Stromal cell of bone marrow (primary cell): Measurements from ENCODE around the gene FIGN.
A peak's percentile ranks its signal among the peaks of the same experiment; 100 is the strongest.

Experiments used
- DNase-seq: peaks from one replicate; pipeline ENCODE4 v3.0.0-alpha.2; 2012; ENCODE audit warnings: low read depth

FIGN gene

GRCh38 chr2:163612332-163612731 lies 123.5 kb downstream of the FIGN start:
- no peak for DNase-seq

DNA sequence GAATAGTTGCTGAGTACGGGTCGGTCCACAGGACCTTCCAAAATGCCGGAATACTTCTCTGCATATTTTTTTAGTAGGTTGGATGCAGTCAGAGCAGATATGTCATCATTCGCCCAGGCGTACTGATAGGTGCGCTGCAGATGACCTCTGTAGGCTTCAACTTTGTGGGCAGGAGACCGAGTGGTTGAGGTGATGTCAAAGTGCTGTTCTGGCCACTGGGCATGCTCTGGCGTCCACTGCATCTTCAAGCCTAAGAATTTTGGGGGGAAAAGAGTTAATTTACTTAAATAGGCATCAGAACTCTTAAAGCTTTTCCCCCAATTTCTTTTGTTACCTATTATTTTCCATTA lies 124.3 kb downstream of the FIGN start:
- no peak for DNase-seq

- no peak for DNase-seq
These were observed 124.8 kb downstream of the FIGN start for GRCh38 chr2:163610817-163611556.

DNA sequence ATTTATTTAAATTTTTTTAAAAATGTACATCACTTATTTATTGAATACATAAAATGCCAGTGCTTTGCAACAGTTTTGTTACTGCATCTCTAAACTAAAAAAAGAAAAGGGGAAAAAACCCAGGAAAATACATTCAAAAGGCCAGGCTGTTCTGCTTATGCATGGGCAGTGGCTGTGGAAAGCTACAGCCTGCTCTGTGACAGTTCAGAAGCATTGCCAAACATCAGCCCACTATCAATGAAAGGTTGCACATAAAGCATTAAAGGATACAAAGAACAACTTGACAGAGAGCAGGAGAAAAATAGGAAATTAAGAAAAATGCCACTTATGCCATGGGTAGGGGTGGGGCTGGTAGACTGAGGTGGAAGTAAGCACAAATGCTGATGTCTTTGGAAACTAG lies 128.2 kb downstream of the FIGN start:
- no peak for DNase-seq

DNA sequence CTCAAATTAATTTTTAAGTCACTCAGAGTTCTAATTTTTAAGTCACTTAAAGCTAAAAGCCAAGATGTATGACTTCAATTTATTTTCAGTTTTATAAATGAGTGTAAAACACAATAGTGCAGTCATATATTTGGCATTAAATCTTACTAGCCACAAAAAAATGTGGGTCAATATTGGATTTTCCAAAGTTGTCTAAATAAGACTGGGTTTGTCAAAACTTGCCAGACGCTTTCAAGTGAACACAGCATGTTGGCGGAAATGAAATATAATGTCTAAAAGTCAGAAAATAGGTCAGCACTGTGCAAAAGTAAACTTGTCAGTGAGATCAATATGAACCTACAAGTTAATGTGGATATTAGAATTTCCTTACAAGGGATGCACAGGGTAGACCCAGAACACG lies 128.9 kb downstream of the FIGN start:
- no peak for DNase-seq

GRCh38 chr2:163605779-163606178 lies 130.0 kb downstream of the FIGN start:
- no peak for DNase-seq

DNA sequence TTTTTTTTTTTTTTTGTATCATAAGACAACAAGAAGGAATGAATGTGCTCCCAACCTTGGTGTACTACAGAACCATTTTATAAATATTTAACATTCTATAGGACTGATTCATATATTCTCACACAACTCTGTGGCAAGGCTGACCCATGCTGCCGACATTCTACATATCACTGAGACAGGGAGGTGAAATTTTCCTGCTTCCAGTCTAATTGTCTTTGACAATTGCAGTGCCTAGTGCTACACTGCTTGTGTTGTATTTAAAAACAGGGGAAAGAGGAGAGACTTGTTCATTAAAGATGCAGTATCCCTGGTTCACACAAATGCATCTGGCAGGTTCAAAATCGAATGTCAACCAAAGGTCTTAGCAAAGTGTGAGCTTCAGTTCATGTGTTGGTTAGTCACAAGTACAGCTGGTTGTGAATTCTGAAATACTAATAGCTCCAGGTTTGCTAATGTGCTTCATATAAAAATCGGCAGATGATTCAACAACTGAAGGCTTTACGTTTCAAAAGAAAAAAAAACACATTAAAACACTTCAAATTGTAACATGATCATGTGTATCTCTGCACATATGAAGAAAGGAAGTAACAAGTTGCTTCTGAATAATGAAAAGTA lies 130.8 kb downstream of the FIGN start:
- no peak for DNase-seq

- DNase-seq, result no peak
These were observed 133.6 kb downstream of the FIGN start for GRCh38 chr2:163602196-163602595.

DNA sequence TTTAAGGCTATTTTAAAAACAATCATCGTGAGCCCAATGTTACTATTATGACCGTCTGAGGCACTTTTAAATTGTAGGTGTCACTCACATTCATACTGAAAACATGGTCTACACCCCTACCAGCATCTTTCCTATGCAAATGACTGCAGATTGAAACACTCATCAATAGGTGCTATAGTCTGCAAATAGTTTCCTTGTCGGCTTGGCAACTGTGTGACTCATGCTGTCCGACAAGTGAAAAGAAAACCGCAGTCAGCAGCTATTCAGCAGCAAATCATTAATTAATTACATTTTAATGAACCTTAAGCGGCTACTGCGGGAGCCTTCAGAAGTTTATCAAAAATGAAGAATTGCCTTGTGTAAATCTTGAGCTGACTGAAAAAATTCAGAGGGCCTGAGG lies 134.4 kb downstream of the FIGN start:
- DNase-seq, result no peak

- DNase-seq, result no peak
These were observed 135.0 kb downstream of the FIGN start for GRCh38 chr2:163600801-163601200.

DNA sequence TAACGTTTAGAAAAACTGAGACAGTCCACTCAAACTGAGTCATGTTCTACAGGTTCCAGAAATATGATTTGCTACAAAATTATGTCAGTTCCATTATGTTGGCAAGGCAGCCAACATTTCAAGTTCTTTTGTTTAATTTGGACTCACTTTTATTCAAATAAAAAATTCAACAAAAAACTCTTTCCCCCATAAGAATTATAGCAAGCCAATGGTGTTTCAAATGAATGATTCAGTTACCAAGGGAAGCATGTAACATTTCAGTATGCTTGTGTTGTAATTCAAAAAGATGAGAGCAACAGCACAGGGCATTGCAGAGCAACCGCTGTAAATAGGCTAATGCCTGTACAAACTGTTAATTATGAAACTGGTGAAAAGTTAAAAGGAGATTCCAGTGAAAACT lies 140.8 kb downstream of the FIGN start:
- DNase-seq, result peak; percentile 78

DNA sequence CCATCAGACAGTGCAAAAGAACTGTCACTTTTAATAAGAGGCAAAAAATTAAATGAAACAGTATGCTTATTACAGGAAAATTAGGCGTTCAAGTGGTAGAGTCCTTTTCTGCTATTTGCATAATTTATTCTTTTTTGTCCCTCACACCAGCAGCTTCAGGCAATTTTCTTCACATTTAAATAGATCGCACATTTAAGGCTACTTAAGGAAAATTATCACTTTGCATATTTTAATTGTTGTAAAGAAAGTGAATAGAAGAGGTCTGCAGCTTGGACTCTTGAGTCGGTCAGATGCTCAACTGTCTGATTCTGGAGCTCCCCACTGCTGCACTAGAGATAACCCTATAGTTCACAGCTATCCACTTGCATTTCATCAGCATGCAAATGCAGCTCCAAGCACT lies 141.3 kb downstream of the FIGN start:
- DNase-seq, result no peak

DNA sequence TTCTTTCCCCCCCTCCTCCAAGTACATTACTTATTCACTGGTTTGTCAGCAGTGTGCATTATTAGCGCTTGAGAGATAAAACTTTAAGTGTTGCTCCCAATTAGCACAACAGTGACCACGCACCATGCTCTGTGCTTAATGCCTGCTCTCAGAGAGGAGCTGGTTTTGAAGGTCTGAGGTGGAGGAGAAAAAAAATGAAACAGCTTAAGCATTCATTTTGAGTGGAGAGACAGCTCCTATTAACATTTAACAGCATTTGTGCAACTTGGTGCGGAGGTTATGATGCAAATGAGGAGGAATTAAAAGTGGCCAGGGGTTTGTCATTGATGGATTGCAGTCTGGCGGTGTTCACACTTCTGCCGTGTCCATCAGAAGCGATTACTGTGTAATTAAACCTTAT lies 141.8 kb downstream of the FIGN start:
- DNase-seq, result no peak

DNA sequence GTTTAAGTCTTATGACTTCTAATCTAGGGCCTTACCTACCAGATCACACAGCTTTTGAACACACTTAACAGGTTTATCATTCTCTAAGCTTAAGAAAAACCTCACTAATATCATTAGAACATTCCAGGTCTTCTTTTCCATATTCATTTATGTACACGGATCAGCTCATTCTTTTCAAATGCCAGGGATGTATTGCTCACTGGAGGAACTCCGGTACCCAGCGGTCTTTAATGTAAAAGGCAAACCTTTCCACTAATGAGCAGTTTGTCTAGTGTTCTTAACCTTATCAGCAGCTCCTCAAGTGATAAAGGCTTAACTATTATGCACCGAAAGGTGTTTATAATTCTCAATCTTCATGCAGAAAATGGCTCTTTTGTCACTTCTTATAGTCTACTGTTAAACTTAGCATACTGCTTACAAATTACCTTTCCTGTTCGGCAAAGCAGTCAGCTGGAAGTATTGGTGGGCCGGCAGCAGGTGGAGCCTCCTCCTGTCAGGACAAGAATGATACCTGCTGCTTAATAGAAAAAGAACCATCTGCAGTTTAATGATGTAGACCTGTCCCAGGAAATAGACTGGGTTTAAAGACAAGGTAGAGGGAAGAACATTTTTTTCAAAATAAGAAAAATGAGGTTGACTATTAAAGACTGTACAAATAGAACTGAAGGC lies 142.7 kb downstream of the FIGN start:
- no peak for DNase-seq

DNA sequence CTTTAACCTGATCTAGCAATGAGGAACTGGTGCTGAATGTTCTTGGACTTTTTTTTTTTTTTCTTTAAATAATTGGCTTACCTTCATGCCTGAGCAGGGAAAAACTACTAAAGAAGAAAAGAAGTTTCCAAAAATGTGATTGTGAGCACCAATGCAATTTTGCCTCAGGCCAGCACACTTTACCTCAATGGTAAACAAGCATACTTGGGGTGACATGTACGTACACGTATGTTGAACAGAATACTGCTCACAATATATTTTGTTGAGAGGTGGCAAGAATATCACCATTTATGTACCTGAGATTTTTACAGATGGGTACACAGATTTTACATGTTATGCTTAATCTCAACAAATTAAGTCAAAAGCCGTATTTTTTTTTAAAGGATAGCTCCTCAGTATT lies 144.3 kb downstream of the FIGN start:
- DNase-seq, result no peak

DNA sequence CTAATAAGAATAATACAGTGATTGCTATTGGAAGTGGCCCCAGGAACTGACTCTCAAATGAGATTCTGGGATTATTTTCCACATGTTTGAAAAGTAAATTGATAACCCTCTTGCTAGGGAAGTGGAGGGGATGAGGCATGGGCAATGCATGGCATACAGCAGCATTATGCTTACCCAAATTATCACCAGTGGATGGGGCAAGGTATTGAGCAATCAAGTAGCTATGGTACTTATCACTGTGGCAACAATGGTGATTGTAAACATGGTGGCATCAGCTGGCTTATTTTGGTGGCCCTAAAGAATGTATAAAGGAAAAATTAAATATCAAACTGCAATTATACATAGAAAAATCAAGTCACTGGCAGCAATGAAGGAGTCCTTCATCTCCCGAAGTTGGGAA lies 155.1 kb downstream of the FIGN start:
- no peak for DNase-seq

GRCh38 chr2:163574309-163574708 lies 161.5 kb downstream of the FIGN start:
- DNase-seq, result no peak

- DNase-seq, result no peak
These were observed 162.2 kb downstream of the FIGN start for GRCh38 chr2:163573652-163574051.

DNA sequence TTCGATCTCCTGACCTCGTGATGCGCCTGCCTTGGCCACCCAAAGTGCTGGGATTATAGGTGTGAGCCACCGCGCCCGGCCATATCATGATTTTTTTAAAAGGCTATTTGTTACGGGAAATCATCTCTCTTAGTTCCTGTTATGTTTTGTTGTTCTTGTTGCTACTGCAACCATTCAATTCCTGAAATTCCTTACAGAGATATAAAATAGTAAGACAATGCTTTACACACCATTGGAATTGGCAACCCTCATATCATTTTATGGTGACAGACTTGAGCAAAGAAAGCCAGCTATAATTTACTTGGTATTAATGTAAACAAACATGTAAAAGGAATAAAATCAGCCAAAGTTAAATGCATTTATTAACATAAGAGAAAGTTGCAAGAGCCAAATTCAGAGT lies 163.0 kb downstream of the FIGN start:
- no peak for DNase-seq

DNA sequence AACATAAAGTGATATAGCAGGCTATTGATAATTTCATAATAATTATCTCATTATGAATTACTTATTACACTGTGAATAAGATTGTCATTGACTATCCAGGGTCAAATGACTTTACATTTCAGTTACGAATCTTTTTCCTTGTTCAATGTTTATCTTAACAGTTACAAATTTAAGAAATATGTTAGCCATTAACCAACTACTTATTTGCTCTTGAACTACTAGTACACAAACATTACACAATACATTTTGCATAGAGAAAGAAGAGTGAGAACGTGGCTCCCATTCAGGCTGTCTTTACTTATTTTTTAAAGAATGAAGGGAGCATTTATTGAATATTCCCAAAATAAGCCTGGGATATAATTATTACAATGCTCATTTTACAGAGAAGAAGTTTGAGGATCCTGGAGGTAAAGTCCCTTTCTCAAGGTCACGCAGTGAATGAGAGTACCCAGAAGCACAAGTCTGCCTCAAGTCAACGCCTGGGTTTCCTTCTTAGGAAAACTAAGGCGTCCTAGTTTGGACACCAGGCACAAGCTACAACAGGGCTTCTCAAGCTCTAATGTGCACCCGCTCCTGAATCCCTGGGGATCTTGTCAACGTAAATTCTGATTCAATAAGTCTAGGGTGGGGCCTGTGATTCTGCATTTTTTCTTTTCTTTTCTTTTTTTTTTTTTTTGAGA lies 164.2 kb downstream of the FIGN start:
- no peak for DNase-seq

- DNase-seq, result no peak
These were observed 165.4 kb downstream of the FIGN start for GRCh38 chr2:163570391-163570790.

- DNase-seq, result no peak
These were observed 170.6 kb downstream of the FIGN start for GRCh38 chr2:163565192-163565591.

DNA sequence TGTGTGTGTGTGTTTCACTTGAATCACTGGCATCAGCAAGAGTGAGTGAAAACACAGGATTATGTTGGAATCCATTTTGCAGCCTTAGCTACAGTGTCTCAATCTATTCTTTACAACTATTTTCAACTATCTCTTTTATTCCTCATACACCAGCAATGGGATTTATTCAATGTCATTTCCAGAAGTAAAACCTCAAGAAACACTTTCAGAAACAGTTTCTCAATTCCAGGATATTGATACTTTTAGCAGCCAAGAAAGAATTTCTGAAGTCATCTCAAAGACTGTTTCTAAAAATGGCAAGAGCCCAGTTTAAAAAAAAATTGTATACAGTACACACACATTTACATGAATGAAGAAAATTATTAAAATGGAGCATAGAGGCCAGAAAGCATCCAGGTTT lies 171.6 kb downstream of the FIGN start:
- no peak for DNase-seq
